Measurements from ENCODE around the gene C1orf198. TPM values are rescaled to one million over a fixed set of nuclear protein-coding genes. Genes with fewer than 3 reads are reported as not detected.

The C1orf198 gene
- polyA plus RNA-seq, 1 donor (not counting 4 experiments of a cell fraction or from before 2014, with no cell fraction given), result 6.8 TPM

DNA sequence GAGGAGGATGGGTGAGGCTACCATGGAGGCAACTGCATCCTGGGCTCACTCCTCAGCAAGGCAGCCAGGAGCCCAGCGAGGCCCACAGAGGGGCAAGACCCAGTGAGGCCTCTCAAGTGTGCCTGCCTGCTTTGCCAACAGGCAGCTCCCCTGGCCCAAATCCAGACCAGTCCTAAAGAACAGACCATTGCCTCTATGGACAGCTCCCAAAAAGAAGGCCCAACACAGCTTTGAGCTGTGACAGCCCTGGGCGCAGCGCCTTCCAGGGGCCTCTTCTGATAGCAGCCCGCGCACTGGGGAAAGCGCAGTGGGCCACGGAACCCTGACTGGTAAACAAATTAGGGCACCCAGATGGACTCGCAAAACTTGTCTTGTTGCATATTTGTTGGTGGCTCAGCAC is 25.5 kb downstream of the C1orf198 start:
- Histone ChIP-seq H3K79me2 (ENCODE audit: control insufficient read depth, insufficient read depth, low read length) (no peaks in the 10 kb centered on the region), H3K36me3 (ENCODE audit: control insufficient read depth in 2 of 2, extremely low read depth in 1 of 2, insufficient read depth in 2 of 2, low read length in 2 of 2) (peaks cover 0 to 2% of the 10 kb centered on the region in 2 experiments), H3K4me1 (ENCODE audit: control insufficient read depth, extremely low read depth, insufficient read depth, low read length) (no peaks in the 10 kb centered on the region), H3K9me3 (ENCODE audit: control insufficient read depth, low read depth, low read length) (no peaks in the 10 kb centered on the region), H3K4me2 (ENCODE audit: control insufficient read depth, extremely low read depth, insufficient read depth, low read depth, low read length) (no peak overlapping the region), H4K20me1 (ENCODE audit: control insufficient read depth, extremely low read depth, insufficient read depth, low read length) (no peaks in the 10 kb centered on the region), H3K27ac (ENCODE audit: control insufficient read depth, insufficient read depth, low read length) (no peak overlapping the region), H2AFZ (ENCODE audit: control insufficient read depth, low read length) (no peak overlapping the region), H3K4me3 (ENCODE audit: control insufficient read depth in 2 of 3, extremely low read depth in 1 of 3, insufficient read depth in 2 of 3, low read depth in 1 of 3, low read length in 3 of 3) (no peak overlapping the region), H3K27me3 (ENCODE audit: control insufficient read depth, extremely low read depth, insufficient read depth, low read length) (no peaks in the 10 kb centered on the region), H3K9ac (ENCODE audit: control insufficient read depth, extremely low read depth, insufficient read depth, low read length) (no peak overlapping the region), H3K9me1 (ENCODE audit: control insufficient read depth, extremely low read depth, insufficient read depth, low read length) (no peaks in the 10 kb centered on the region)
- DNase-seq (ENCODE audit: low read depth, low spot score) (no peak), FAIRE-seq (no peak)
- dilution Hi-C loops (cut with MboI; ENCODE audit: extremely low pct_ligation_motif_present, low sequenced_read_pairs), result no loop called here
- TF ChIP-seq EZH2 (IDR thresholded peaks at IDR 0.05; ENCODE audit: low read length), result no peak
- TF ChIP-seq, protein P1, sequence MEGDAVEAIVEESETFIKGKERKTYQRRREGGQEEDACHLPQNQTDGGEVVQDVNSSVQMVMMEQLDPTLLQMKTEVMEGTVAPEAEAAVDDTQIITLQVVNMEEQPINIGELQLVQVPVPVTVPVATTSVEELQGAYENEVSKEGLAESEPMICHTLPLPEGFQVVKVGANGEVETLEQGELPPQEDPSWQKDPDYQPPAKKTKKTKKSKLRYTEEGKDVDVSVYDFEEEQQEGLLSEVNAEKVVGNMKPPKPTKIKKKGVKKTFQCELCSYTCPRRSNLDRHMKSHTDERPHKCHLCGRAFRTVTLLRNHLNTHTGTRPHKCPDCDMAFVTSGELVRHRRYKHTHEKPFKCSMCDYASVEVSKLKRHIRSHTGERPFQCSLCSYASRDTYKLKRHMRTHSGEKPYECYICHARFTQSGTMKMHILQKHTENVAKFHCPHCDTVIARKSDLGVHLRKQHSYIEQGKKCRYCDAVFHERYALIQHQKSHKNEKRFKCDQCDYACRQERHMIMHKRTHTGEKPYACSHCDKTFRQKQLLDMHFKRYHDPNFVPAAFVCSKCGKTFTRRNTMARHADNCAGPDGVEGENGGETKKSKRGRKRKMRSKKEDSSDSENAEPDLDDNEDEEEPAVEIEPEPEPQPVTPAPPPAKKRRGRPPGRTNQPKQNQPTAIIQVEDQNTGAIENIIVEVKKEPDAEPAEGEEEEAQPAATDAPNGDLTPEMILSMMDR (optimal IDR thresholded peaks at IDR 0.05 in 1 of 3, IDR thresholded peaks at IDR 0.05 in 1 of 3, conservative IDR thresholded peaks at IDR 0.05 in 1 of 3; ENCODE audit: extremely low read depth in 1 of 3, insufficient read depth in 2 of 3, low read length in 3 of 3), result no peak

DNA sequence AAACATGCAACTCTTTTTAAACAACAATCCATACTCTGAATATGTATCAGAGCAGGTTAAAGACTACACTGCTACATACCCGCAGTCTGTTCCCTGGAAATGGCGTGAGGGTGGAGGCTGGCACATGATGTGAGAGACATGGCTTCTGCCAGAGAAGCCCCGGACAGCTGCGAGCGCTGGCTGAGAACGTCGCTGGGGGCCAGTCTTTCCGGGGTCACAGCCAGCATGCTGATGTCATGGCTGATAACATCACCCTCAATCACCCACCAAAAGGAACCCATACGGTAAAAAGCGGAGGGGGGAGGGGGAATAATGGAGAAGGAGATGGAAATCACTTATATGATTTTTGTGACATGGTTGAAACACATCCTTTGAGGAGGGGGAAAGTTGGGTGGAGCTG is 29.1 kb downstream of the C1orf198 start:
- H3K9me1 ChIP-seq (ENCODE audit: control insufficient read depth, extremely low read depth, insufficient read depth, low read length), result no peaks in the 10 kb centered on the region
- no peaks in the 10 kb centered on the region for H3K27me3 ChIP-seq (ENCODE audit: control insufficient read depth, extremely low read depth, insufficient read depth, low read length)
- H3K9ac ChIP-seq (ENCODE audit: control insufficient read depth, extremely low read depth, insufficient read depth, low read length), result no peak overlapping the region
- no peak overlapping the region for H3K27ac ChIP-seq (ENCODE audit: control insufficient read depth, insufficient read depth, low read length)
- DNase-seq (ENCODE audit: low read depth, low spot score) (no peak), FAIRE-seq (no peak)
- H3K4me3 ChIP-seq (ENCODE audit: control insufficient read depth in 2 of 3, extremely low read depth in 1 of 3, insufficient read depth in 2 of 3, low read depth in 1 of 3, low read length in 3 of 3), result no peak overlapping the region
- no peaks in the 10 kb centered on the region for H4K20me1 ChIP-seq (ENCODE audit: control insufficient read depth, extremely low read depth, insufficient read depth, low read length)
- TF ChIP-seq EZH2 (IDR thresholded peaks at IDR 0.05; ENCODE audit: low read length), result no peak
- TF ChIP-seq, protein P1 (optimal IDR thresholded peaks at IDR 0.05 in 1 of 3, IDR thresholded peaks at IDR 0.05 in 1 of 3, conservative IDR thresholded peaks at IDR 0.05 in 1 of 3; ENCODE audit: extremely low read depth in 1 of 3, insufficient read depth in 2 of 3, low read length in 3 of 3), result no peak
- H3K4me1 ChIP-seq (ENCODE audit: control insufficient read depth, extremely low read depth, insufficient read depth, low read length), result no peaks in the 10 kb centered on the region
- no peak overlapping the region for H3K4me2 ChIP-seq (ENCODE audit: control insufficient read depth, extremely low read depth, insufficient read depth, low read depth, low read length)
- no peak overlapping the region for H2AFZ ChIP-seq (ENCODE audit: control insufficient read depth, low read length)
- no peaks in the 10 kb centered on the region for H3K9me3 ChIP-seq (ENCODE audit: control insufficient read depth, low read depth, low read length)
- peaks cover 0 to 2% of the 10 kb centered on the region in 2 experiments for H3K36me3 ChIP-seq (ENCODE audit: control insufficient read depth in 2 of 2, extremely low read depth in 1 of 2, insufficient read depth in 2 of 2, low read length in 2 of 2)
- no peaks in the 10 kb centered on the region for H3K79me2 ChIP-seq (ENCODE audit: control insufficient read depth, insufficient read depth, low read length)
- dilution Hi-C loops (cut with MboI; ENCODE audit: extremely low pct_ligation_motif_present, low sequenced_read_pairs), result no loop called here

All from keratinocyte (primary cell).